GM10266 (cell line): ENCODE measurements around the gene LAMC2.
A peak's percentile ranks its signal among the peaks of the same experiment; 100 is the strongest.

Experiments used
- DNase-seq: peaks from one replicate; pipeline ENCODE4 v3.0.0; 2012; ENCODE audit errors: extremely low spot score
- CTCF ChIP-seq: IDR thresholded peaks from 2 replicates; pipeline ENCODE4 v1.5.1; 2012; ENCODE audit warnings: mild to moderate bottlenecking, low read depth; ENCODE audit not compliant: control insufficient read depth, insufficient read depth; ENCODE audit errors: missing control alignments

Gene LAMC2

GRCh38 chr1:183186841-183187240 is 777 bp downstream of the LAMC2 start:
- TF ChIP-seq CTCF: no peak
- no peak for DNase-seq

GRCh38 chr1:183188240-183188639 is 2.2 kb downstream of the LAMC2 start:
- no peak for DNase-seq
- no peak for TF ChIP-seq CTCF

GRCh38 chr1:183191833-183192232 is 5.8 kb downstream of the LAMC2 start:
- no peak for DNase-seq
- TF ChIP-seq CTCF: no peak

- TF ChIP-seq CTCF: no peak
- DNase-seq: no peak
Observed at GRCh38 chr1:183193963-183194525, 8.0 kb downstream of the LAMC2 start.

GRCh38 chr1:183194527-183195141 is 8.6 kb downstream of the LAMC2 start:
- TF ChIP-seq CTCF: no peak
- peak; percentile 50 for DNase-seq

GRCh38 chr1:183195142-183195574 is 9.1 kb downstream of the LAMC2 start:
- DNase-seq: no peak
- TF ChIP-seq CTCF: no peak

- no peak for DNase-seq
- TF ChIP-seq CTCF: no peak
Observed at GRCh38 chr1:183197762-183198161, 11.7 kb downstream of the LAMC2 start.
